ENCODE measurements around the gene GID8. TPM values are rescaled to one million over a fixed set of nuclear protein-coding genes. Genes with fewer than 3 reads are reported as not detected.

Gene GID8
- total RNA-seq, 1 donor from 2014 or later, result 26.2 TPM

- DNase-seq (no peak), ATAC-seq (no peak)
- TF ChIP-seq, protein P1, sequence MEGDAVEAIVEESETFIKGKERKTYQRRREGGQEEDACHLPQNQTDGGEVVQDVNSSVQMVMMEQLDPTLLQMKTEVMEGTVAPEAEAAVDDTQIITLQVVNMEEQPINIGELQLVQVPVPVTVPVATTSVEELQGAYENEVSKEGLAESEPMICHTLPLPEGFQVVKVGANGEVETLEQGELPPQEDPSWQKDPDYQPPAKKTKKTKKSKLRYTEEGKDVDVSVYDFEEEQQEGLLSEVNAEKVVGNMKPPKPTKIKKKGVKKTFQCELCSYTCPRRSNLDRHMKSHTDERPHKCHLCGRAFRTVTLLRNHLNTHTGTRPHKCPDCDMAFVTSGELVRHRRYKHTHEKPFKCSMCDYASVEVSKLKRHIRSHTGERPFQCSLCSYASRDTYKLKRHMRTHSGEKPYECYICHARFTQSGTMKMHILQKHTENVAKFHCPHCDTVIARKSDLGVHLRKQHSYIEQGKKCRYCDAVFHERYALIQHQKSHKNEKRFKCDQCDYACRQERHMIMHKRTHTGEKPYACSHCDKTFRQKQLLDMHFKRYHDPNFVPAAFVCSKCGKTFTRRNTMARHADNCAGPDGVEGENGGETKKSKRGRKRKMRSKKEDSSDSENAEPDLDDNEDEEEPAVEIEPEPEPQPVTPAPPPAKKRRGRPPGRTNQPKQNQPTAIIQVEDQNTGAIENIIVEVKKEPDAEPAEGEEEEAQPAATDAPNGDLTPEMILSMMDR (IDR thresholded peaks at IDR 0.05), result no peak
- Histone ChIP-seq H3K9me3 (no peaks in the 10 kb centered on the region), H3K4me1 (peaks cover 7% of the 10 kb centered on the region), H3K27me3 (ENCODE audit: low read depth) (peaks cover 38% of the 10 kb centered on the region), H3K36me3 (no peaks in the 10 kb centered on the region), H3K4me3 (no peak overlapping the region), H3K27ac (no peak overlapping the region)
- intact Hi-C loops (cut with DNase I), result no loop called here
These were observed 31.3 kb downstream of the GID8 start for GRCh38 chr20:62969179-62969760.

DNA sequence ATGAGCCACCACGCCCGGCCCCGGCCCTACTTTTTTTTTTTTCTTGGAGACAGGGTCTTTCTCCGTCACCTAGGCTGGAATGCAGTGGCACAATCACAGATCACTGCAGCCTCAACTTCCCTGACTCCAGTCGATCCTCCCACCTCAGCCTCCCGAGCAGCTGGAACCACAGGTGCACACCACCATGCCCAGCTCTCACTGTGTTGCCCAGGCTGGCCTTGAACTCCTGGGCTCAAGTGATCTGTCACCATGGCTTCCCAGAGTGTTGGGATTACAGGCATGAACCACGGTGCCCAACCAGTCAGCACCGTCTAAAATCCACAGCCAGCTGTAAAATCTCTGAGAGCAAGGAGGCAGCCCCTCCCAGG is 32.0 kb downstream of the GID8 start:
- peaks cover 7% of the 10 kb centered on the region for H3K4me1 ChIP-seq
- no peaks in the 10 kb centered on the region for H3K36me3 ChIP-seq
- DNase-seq (no peak), ATAC-seq (no peak)
- peaks cover 44% of the 10 kb centered on the region for H3K27me3 ChIP-seq (ENCODE audit: low read depth)
- no peaks in the 10 kb centered on the region for H3K9me3 ChIP-seq
- TF ChIP-seq, protein P1 (IDR thresholded peaks at IDR 0.05), result no peak
- intact Hi-C loops (cut with DNase I), result no loop called here
- H3K4me3 ChIP-seq, result no peak overlapping the region
- no peak overlapping the region for H3K27ac ChIP-seq

GRCh38 chr20:62970307-62971210 is 32.6 kb downstream of the GID8 start:
- peaks cover 7% of the 10 kb centered on the region for H3K4me1 ChIP-seq
- peaks cover 51% of the 10 kb centered on the region for H3K27me3 ChIP-seq (ENCODE audit: low read depth)
- no peak overlapping the region for H3K27ac ChIP-seq
- H3K9me3 ChIP-seq, result no peaks in the 10 kb centered on the region
- ATAC-seq (no peak), DNase-seq (no peak)
- TF ChIP-seq, protein P1 (IDR thresholded peaks at IDR 0.05), result no peak
- intact Hi-C loops (cut with DNase I), result no loop called here
- H3K36me3 ChIP-seq, result no peaks in the 10 kb centered on the region
- no peak overlapping the region for H3K4me3 ChIP-seq

- DNase-seq (no peak), ATAC-seq (no peak)
- TF ChIP-seq, protein P1 (IDR thresholded peaks at IDR 0.05), result no peak
- intact Hi-C loops (cut with DNase I), result no loop called here
- Histone ChIP-seq H3K27ac (no peak overlapping the region), H3K36me3 (no peaks in the 10 kb centered on the region), H3K27me3 (ENCODE audit: low read depth) (peaks cover 56% of the 10 kb centered on the region), H3K4me3 (no peak overlapping the region), H3K4me1 (peaks cover 7% of the 10 kb centered on the region), H3K9me3 (no peaks in the 10 kb centered on the region)
These were observed 33.4 kb downstream of the GID8 start for GRCh38 chr20:62971211-62971949.

- TF ChIP-seq, protein P1 (IDR thresholded peaks at IDR 0.05), result peak; percentile 82
- no peaks in the 10 kb centered on the region for H3K36me3 ChIP-seq
- peaks cover 64% of the 10 kb centered on the region for H3K27me3 ChIP-seq (ENCODE audit: low read depth)
- intact Hi-C loops (cut with DNase I), result no loop called here
- H3K27ac ChIP-seq, result no peak overlapping the region
- DNase-seq, result peak; percentile 90
- peak overlapping the region; percentile 30 for H3K4me3 ChIP-seq
- peaks cover 7% of the 10 kb centered on the region for H3K4me1 ChIP-seq
- no peaks in the 10 kb centered on the region for H3K9me3 ChIP-seq
- ATAC-seq, result peak; percentile 94 to 95
These were observed 34.2 kb downstream of the GID8 start for GRCh38 chr20:62971950-62972844.
